ENCODE results near the gene CASS4.

- TF ChIP-seq CTCF (IDR thresholded peaks at IDR 0.05) (no peak), POLR2A (IDR thresholded peaks at IDR 0.05) (no peak)
Measured at GRCh38 chr20:56391596-56392131, 20.4 kb upstream of the CASS4 start.

All from ovary (tissue), 3 donors.